ENCODE measurements around the gene C5AR2.
"Not testable (repeated sequence)": the region's sequence is repeated elsewhere in the genome, so short reads cannot be mapped to it uniquely, and the experiment has no call there.

The C5AR2 gene

DNA sequence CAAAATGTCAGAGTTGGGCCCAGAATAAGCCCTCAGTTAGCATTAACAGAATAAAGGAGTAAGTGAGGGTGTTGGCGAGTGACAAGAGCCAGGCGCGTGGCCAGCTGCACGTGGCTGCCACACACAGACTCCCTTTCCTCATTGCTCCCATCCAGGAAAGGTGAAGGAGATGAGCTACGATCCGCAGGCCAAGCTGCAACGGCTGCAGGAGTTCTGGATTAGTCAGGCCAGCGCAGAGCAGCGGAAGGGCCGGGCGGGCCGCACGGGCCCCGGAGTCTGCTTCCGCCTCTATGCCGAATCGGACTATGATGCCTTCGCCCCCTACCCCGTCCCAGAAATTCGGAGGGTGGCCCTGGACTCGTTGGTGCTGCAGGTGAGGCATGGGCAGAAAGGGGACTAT is 30.3 kb downstream of the C5AR2 start:
- WGBS: 98% methylated on average over 21 of the region's 21 CpGs
- Histone ChIP-seq H3K36me3 (ENCODE audit: control insufficient read depth in 1 of 2, insufficient read depth in 2 of 2, low read depth in 1 of 2, low read length in 2 of 2) (peaks cover 80 to 85% of the 10 kb centered on the region in 2 experiments), H3K9me3 (ENCODE audit: control insufficient read depth, low read length) (peaks cover under 1% of the 10 kb centered on the region), H3K27ac (ENCODE audit: low read length, poor library complexity, severe bottlenecking) (no peak overlapping the region), H2AK5ac (ENCODE audit: low read length, severe bottlenecking) (no peak overlapping the region), H2AFZ (ENCODE audit: low read depth, low read length) (no peak overlapping the region), H2BK15ac (ENCODE audit: low read depth, poor library complexity, severe bottlenecking) (no peak overlapping the region), H3K79me1 (replicated peaks; ENCODE audit: low read length, poor library complexity, severe bottlenecking) (peaks cover 25% of the 10 kb centered on the region), H3K27me3 (ENCODE audit: control insufficient read depth in 1 of 2, insufficient read depth in 1 of 2, low read length in 2 of 2) (no peaks in the 10 kb centered on the region), H3K4me1 (ENCODE audit: control insufficient read depth, insufficient read depth, low read depth, low read length) (peaks cover 8% of the 10 kb centered on the region), H2BK5ac (ENCODE audit: low read depth, low read length, poor library complexity, severe bottlenecking) (no peak overlapping the region), H4K8ac (ENCODE audit: low read length) (no peak overlapping the region), H4K91ac (ENCODE audit: low read length) (no peak overlapping the region), H3K14ac (ENCODE audit: low read length in 2 of 2) (no peak overlapping the region), H3K9ac (ENCODE audit: low read length) (no peak overlapping the region), H2BK120ac (ENCODE audit: low read depth, low read length) (no peak overlapping the region), H3K4ac (ENCODE audit: low read depth in 1 of 2, low read length in 2 of 2) (no peak overlapping the region), H3K18ac (ENCODE audit: low read depth in 1 of 2, low read length in 2 of 2) (no peak overlapping the region), H2BK12ac (ENCODE audit: low read length in 2 of 2) (no peak overlapping the region), H3K23ac (ENCODE audit: low read length in 2 of 2) (no peak overlapping the region), H3K4me2 (ENCODE audit: low read length, poor library complexity, severe bottlenecking) (no peak overlapping the region), H3K4me3 (ENCODE audit: insufficient read depth in 1 of 2, low read depth in 1 of 2, low read length in 2 of 2) (no peak overlapping the region)
- DNase-seq: no peak

GRCh38 chr19:47363758-47364531 is 32.0 kb downstream of the C5AR2 start:
- no peaks in the 10 kb centered on the region for H3K27me3 ChIP-seq (ENCODE audit: control insufficient read depth in 1 of 2, insufficient read depth in 1 of 2, low read length in 2 of 2)
- H2BK12ac ChIP-seq (ENCODE audit: low read length in 2 of 2): no peak overlapping the region
- H3K4ac ChIP-seq (ENCODE audit: low read depth in 1 of 2, low read length in 2 of 2): no peak overlapping the region
- peak; percentile 45 for DNase-seq
- no peak overlapping the region for H3K4me3 ChIP-seq (ENCODE audit: insufficient read depth in 1 of 2, low read depth in 1 of 2, low read length in 2 of 2)
- peaks cover 70 to 72% of the 10 kb centered on the region in 2 experiments for H3K36me3 ChIP-seq (ENCODE audit: control insufficient read depth in 1 of 2, insufficient read depth in 2 of 2, low read depth in 1 of 2, low read length in 2 of 2)
- no peak overlapping the region for H2BK120ac ChIP-seq (ENCODE audit: low read depth, low read length)
- no peak overlapping the region for H2BK5ac ChIP-seq (ENCODE audit: low read depth, low read length, poor library complexity, severe bottlenecking)
- no peak overlapping the region for H2AK5ac ChIP-seq (ENCODE audit: low read length, severe bottlenecking)
- H2AFZ ChIP-seq (ENCODE audit: low read depth, low read length): no peak overlapping the region
- H4K91ac ChIP-seq (ENCODE audit: low read length): no peak overlapping the region
- no peak overlapping the region for H3K23ac ChIP-seq (ENCODE audit: low read length in 2 of 2)
- no peak overlapping the region for H3K4me2 ChIP-seq (ENCODE audit: low read length, poor library complexity, severe bottlenecking)
- peaks cover 8% of the 10 kb centered on the region for H3K4me1 ChIP-seq (ENCODE audit: control insufficient read depth, insufficient read depth, low read depth, low read length)
- no peaks in the 10 kb centered on the region for H3K9me3 ChIP-seq (ENCODE audit: control insufficient read depth, low read length)
- no peak overlapping the region for H3K9ac ChIP-seq (ENCODE audit: low read length)
- H2BK15ac ChIP-seq (ENCODE audit: low read depth, poor library complexity, severe bottlenecking): no peak overlapping the region
- peak overlapping the region; percentile 49 for H4K8ac ChIP-seq (ENCODE audit: low read length)
- H3K27ac ChIP-seq (ENCODE audit: low read length, poor library complexity, severe bottlenecking): no peak overlapping the region
- WGBS: 79% methylated on average over 10 of the region's 13 CpGs
- H3K14ac ChIP-seq (ENCODE audit: low read length in 2 of 2): no peak overlapping the region
- peaks cover 23% of the 10 kb centered on the region for H3K79me1 ChIP-seq (replicated peaks; ENCODE audit: low read length, poor library complexity, severe bottlenecking)
- no peak overlapping the region for H3K18ac ChIP-seq (ENCODE audit: low read depth in 1 of 2, low read length in 2 of 2)

GRCh38 chr19:47365455-47365854 is 33.5 kb downstream of the C5AR2 start:
- not testable (repeated sequence) for H3K18ac ChIP-seq (ENCODE audit: low read depth in 1 of 2, low read length in 2 of 2); H3K4ac ChIP-seq (ENCODE audit: low read depth in 1 of 2, low read length in 2 of 2); H2BK120ac ChIP-seq (ENCODE audit: low read depth, low read length); H3K4me2 ChIP-seq (ENCODE audit: low read length, poor library complexity, severe bottlenecking); DNase-seq; H2BK15ac ChIP-seq (ENCODE audit: low read depth, poor library complexity, severe bottlenecking); H2AFZ ChIP-seq (ENCODE audit: low read depth, low read length); H3K4me3 ChIP-seq (ENCODE audit: insufficient read depth in 1 of 2, low read depth in 1 of 2, low read length in 2 of 2); H3K27me3 ChIP-seq (ENCODE audit: control insufficient read depth in 1 of 2, insufficient read depth in 1 of 2, low read length in 2 of 2); H3K9me3 ChIP-seq (ENCODE audit: control insufficient read depth, low read length); H2BK5ac ChIP-seq (ENCODE audit: low read depth, low read length, poor library complexity, severe bottlenecking); H3K14ac ChIP-seq (ENCODE audit: low read length in 2 of 2); H3K27ac ChIP-seq (ENCODE audit: low read length, poor library complexity, severe bottlenecking); H4K8ac ChIP-seq (ENCODE audit: low read length); H4K91ac ChIP-seq (ENCODE audit: low read length); H2AK5ac ChIP-seq (ENCODE audit: low read length, severe bottlenecking); H2BK12ac ChIP-seq (ENCODE audit: low read length in 2 of 2); H3K23ac ChIP-seq (ENCODE audit: low read length in 2 of 2); H3K9ac ChIP-seq (ENCODE audit: low read length)
- WGBS: 97% methylated on average over 6 of the region's 10 CpGs
- Histone ChIP-seq H3K79me1 (replicated peaks; ENCODE audit: low read length, poor library complexity, severe bottlenecking) (peaks cover 16% of the 10 kb centered on the region), H3K4me1 (ENCODE audit: control insufficient read depth, insufficient read depth, low read depth, low read length) (peaks cover 18% of the 10 kb centered on the region), H3K36me3 (ENCODE audit: control insufficient read depth in 1 of 2, insufficient read depth in 2 of 2, low read depth in 1 of 2, low read length in 2 of 2) (peaks cover 70% of the 10 kb centered on the region in 2 experiments)

DNA sequence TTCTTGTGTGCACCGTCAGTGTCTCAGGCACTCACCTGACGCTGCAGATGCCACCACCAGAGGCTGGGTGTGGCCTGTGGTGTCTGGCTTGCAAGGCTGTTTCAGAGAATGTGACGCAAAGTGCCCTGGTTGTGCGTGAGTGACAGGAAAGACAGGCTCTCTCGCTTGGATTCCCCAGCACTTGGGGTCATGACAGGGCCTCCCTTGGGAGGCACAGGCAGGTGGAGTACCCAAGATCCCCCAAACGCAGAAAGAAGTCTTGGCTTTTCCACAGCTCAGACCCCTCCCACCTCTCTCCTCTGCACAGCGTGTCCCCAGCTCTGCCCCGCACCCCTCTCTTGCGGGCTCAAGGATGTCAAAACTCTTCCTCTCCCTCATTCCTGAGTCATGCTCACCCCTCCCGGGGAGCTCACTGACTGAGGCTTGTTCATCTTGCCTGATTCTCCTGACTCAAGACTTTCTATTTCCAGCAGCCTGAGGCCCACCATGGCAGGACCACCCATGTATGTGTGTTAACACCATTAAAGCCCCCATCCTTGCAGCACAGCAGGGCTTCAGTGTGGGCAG is 38.2 kb downstream of the C5AR2 start:
- Histone ChIP-seq H2BK5ac (ENCODE audit: low read depth, low read length, poor library complexity, severe bottlenecking) (no peak overlapping the region), H3K4me3 (ENCODE audit: insufficient read depth in 1 of 2, low read depth in 1 of 2, low read length in 2 of 2) (no peak overlapping the region), H3K27ac (ENCODE audit: low read length, poor library complexity, severe bottlenecking) (peak overlapping the region; percentile 45), H3K9ac (ENCODE audit: low read length) (peak overlapping the region; percentile 30), H3K14ac (ENCODE audit: low read length in 2 of 2) (peak overlapping the region in 1 of 2 experiments; percentile 49), H3K4ac (ENCODE audit: low read depth in 1 of 2, low read length in 2 of 2) (no peak overlapping the region), H4K91ac (ENCODE audit: low read length) (no peak overlapping the region), H3K9me3 (ENCODE audit: control insufficient read depth, low read length) (no peaks in the 10 kb centered on the region), H3K4me1 (ENCODE audit: control insufficient read depth, insufficient read depth, low read depth, low read length) (peaks cover 18% of the 10 kb centered on the region), H2BK120ac (ENCODE audit: low read depth, low read length) (no peak overlapping the region), H2BK12ac (ENCODE audit: low read length in 2 of 2) (no peak overlapping the region), H4K8ac (ENCODE audit: low read length) (no peak overlapping the region), H3K18ac (ENCODE audit: low read depth in 1 of 2, low read length in 2 of 2) (no peak overlapping the region), H3K23ac (ENCODE audit: low read length in 2 of 2) (no peak overlapping the region), H2AFZ (ENCODE audit: low read depth, low read length) (no peak overlapping the region), H3K36me3 (ENCODE audit: control insufficient read depth in 1 of 2, insufficient read depth in 2 of 2, low read depth in 1 of 2, low read length in 2 of 2) (peaks cover 67 to 71% of the 10 kb centered on the region in 2 experiments), H3K79me1 (replicated peaks; ENCODE audit: low read length, poor library complexity, severe bottlenecking) (peaks cover 33% of the 10 kb centered on the region), H2AK5ac (ENCODE audit: low read length, severe bottlenecking) (peak overlapping the region; percentile 7), H3K4me2 (ENCODE audit: low read length, poor library complexity, severe bottlenecking) (no peak overlapping the region), H2BK15ac (ENCODE audit: low read depth, poor library complexity, severe bottlenecking) (no peak overlapping the region), H3K27me3 (ENCODE audit: control insufficient read depth in 1 of 2, insufficient read depth in 1 of 2, low read length in 2 of 2) (no peaks in the 10 kb centered on the region)
- DNase-seq: peak; percentile 65
- WGBS: 85% methylated on average over 10 of the region's 10 CpGs
